Measurements from ENCODE around the gene LDB2. TPM values are rescaled to one million over a fixed set of nuclear protein-coding genes. Genes with fewer than 3 reads are reported as not detected.

Gene LDB2
- total RNA-seq, 1 experiment from 2014 or later: not detected

- Histone ChIP-seq H4K20me1 (ENCODE audit: low read length) (no peaks in the 10 kb centered on the region), H3K4me1 (ENCODE audit: insufficient read depth, low read length) (no peaks in the 10 kb centered on the region), H3K9me3 (ENCODE audit: low read length) (no peaks in the 10 kb centered on the region), H3K36me3 (ENCODE audit: low read depth, low read length) (no peaks in the 10 kb centered on the region), H3K9me2 (replicated peaks; ENCODE audit: low read length) (no peaks in the 10 kb centered on the region), H3K4me2 (ENCODE audit: low read length) (no peak overlapping the region), H3K27me3 (ENCODE audit: low read length) (no peaks in the 10 kb centered on the region), H3K4me3 (ENCODE audit: low read length) (no peak overlapping the region), H3K9ac (ENCODE audit: low read length) (no peak overlapping the region), H3F3A (ENCODE audit: low read length, unreplicated experiment) (no peaks in the 10 kb centered on the region), H3K27ac (ENCODE audit: low read length) (no peak overlapping the region), H2AFZ (ENCODE audit: low read length) (no peak overlapping the region), H3K79me2 (ENCODE audit: low read length) (no peaks in the 10 kb centered on the region)
- ATAC-seq: no peak
- TF ChIP-seq EZH2 (IDR thresholded peaks at IDR 0.05; ENCODE audit: low read length, unreplicated experiment): no peak
- peak; percentile 51 for TF ChIP-seq CTCF (conservative IDR thresholded peaks at IDR 0.05; ENCODE audit: low read depth, low read length)
- TF ChIP-seq EZH2phosphoT487 (IDR thresholded peaks at IDR 0.05; ENCODE audit: borderline replicate concordance, low read length): no peak
- BruUV-seq (replicated peaks): no TSS peak
- ChIA-PET POLR2A (ENCODE audit: unreplicated experiment) (no interaction called here), CTCF (no interaction called here)
- peak; percentile 54 for DNase-seq
- intact Hi-C loops (cut with micrococcal nuclease): no loop called here
These were observed 381.5 kb downstream of the LDB2 start for GRCh38 chr4:16516796-16517439.

- Histone ChIP-seq H3K79me2 (ENCODE audit: low read length) (no peaks in the 10 kb centered on the region), H3K4me1 (ENCODE audit: insufficient read depth, low read length) (no peaks in the 10 kb centered on the region), H3K9ac (ENCODE audit: low read length) (no peak overlapping the region), H3K9me3 (ENCODE audit: low read length) (0 out of 2 replicates have a peak, but pooled peaks cover 4% of the 10 kb centered on the region), H3K27me3 (ENCODE audit: low read length) (no peaks in the 10 kb centered on the region), H3F3A (ENCODE audit: low read length, unreplicated experiment) (no peaks in the 10 kb centered on the region), H4K20me1 (ENCODE audit: low read length) (no peaks in the 10 kb centered on the region), H3K4me2 (ENCODE audit: low read length) (no peak overlapping the region), H2AFZ (ENCODE audit: low read length) (no peak overlapping the region), H3K36me3 (ENCODE audit: low read depth, low read length) (no peaks in the 10 kb centered on the region; the same call in 1 of the 2 replicates), H3K4me3 (ENCODE audit: low read length) (no peak overlapping the region), H3K9me2 (replicated peaks; ENCODE audit: low read length) (no peaks in the 10 kb centered on the region), H3K27ac (ENCODE audit: low read length) (no peak overlapping the region)
- intact Hi-C loops (cut with micrococcal nuclease): no loop called here
- DNase-seq (no peak), ATAC-seq (no peak)
- CTCF ChIA-PET: no interaction called here
- POLR2A ChIA-PET (ENCODE audit: unreplicated experiment): no interaction called here
- TF ChIP-seq EZH2 (IDR thresholded peaks at IDR 0.05; ENCODE audit: low read length, unreplicated experiment) (no peak), EZH2phosphoT487 (IDR thresholded peaks at IDR 0.05; ENCODE audit: borderline replicate concordance, low read length) (no peak), CTCF (conservative IDR thresholded peaks at IDR 0.05; ENCODE audit: low read depth, low read length) (no peak)
- no TSS peak for BruUV-seq (replicated peaks)
These were observed 384.6 kb downstream of the LDB2 start for GRCh38 chr4:16513876-16514275.

GRCh38 chr4:16508968-16509367 lies 389.5 kb downstream of the LDB2 start:
- H3K9me2 ChIP-seq (replicated peaks; ENCODE audit: low read length): no peaks in the 10 kb centered on the region
- H3K27ac ChIP-seq (ENCODE audit: low read length): no peak overlapping the region
- H3F3A ChIP-seq (ENCODE audit: low read length, unreplicated experiment): no peaks in the 10 kb centered on the region
- H3K4me1 ChIP-seq (ENCODE audit: insufficient read depth, low read length): no peaks in the 10 kb centered on the region
- no peak overlapping the region for H3K9ac ChIP-seq (ENCODE audit: low read length)
- no peaks in the 10 kb centered on the region for H3K79me2 ChIP-seq (ENCODE audit: low read length)
- ATAC-seq (no peak), DNase-seq (peak; percentile 42)
- H3K27me3 ChIP-seq (ENCODE audit: low read length): no peaks in the 10 kb centered on the region
- 0 out of 2 replicates have a peak, but pooled peaks cover 4% of the 10 kb centered on the region for H3K9me3 ChIP-seq (ENCODE audit: low read length)
- POLR2A ChIA-PET (ENCODE audit: unreplicated experiment): no interaction called here
- intact Hi-C loops (cut with micrococcal nuclease): no loop called here
- H4K20me1 ChIP-seq (ENCODE audit: low read length): no peaks in the 10 kb centered on the region
- H3K4me3 ChIP-seq (ENCODE audit: low read length): no peak overlapping the region
- CTCF ChIA-PET: no interaction called here
- H2AFZ ChIP-seq (ENCODE audit: low read length): no peak overlapping the region
- H3K36me3 ChIP-seq (ENCODE audit: low read depth, low read length): no peaks in the 10 kb centered on the region; the same call in 1 of the 2 replicates
- no peak overlapping the region for H3K4me2 ChIP-seq (ENCODE audit: low read length)
- TF ChIP-seq CTCF (conservative IDR thresholded peaks at IDR 0.05; ENCODE audit: low read depth, low read length): peak; percentile 60
- TF ChIP-seq EZH2phosphoT487 (IDR thresholded peaks at IDR 0.05; ENCODE audit: borderline replicate concordance, low read length): no peak
- no TSS peak for BruUV-seq (replicated peaks)

Measured in PC-3 (cell line).